Testis (tissue), 3 donors: ENCODE results near the gene TP53. TPM values are rescaled to one million over a fixed set of nuclear protein-coding genes. Genes with fewer than 3 reads are reported as not detected.

Experiments used
- DNase-seq: peaks from one replicate; pipeline ENCODE4 v3.0.0-alpha.2; 2019
- H3K27ac ChIP-seq, 2 donors: fragments of 200-600 bp; sonication (generic); one replicate each; pipeline ENCODE4 v1.5.1; 2019
- H3K27me3 ChIP-seq: fragments of 200-600 bp; sonication (generic); one replicate; pipeline ENCODE4 v1.5.1; 2019
- H3K36me3 ChIP-seq: fragments of 200-600 bp; sonication (generic); one replicate; pipeline ENCODE4 v1.5.1; 2017; ENCODE audit warnings: low read depth; ENCODE audit errors: missing control alignments
- H3K4me1 ChIP-seq: fragments of 200-600 bp; sonication (generic); one replicate; pipeline ENCODE4 v1.5.1; 2019
- H3K4me3 ChIP-seq, 2 donors: fragments of 200-600 bp; sonication (generic); one replicate each; pipeline ENCODE4 v1.5.1; 2017 to 2019
- H3K9me3 ChIP-seq: fragments of 200-600 bp; sonication (generic); one replicate; pipeline ENCODE4 v1.5.1; 2017
- POLR2A ChIP-seq: fragments of 450-650 bp; IDR thresholded peaks from one replicate; pipeline ENCODE4 v1.6.1; 2017; ENCODE audit warnings: antibody characterized with exemption, mild to moderate bottlenecking, moderate library complexity
- WGBS, 2 donors: methylation state at CpG; one replicate each; pipeline ENCODE4 v1.1.5; 2018; 5-methylcytosine and 5-hydroxymethylcytosine counted together
- intact Hi-C: fragments of 100-400 bp; cut with DNase I; formaldehyde crosslinking; loops from one replicate; pipeline ENCODE4 v1.15.1; 2023; ENCODE audit warnings: low total_unique reads
- polyA plus RNA-seq: library from polyadenylated mRNA; stranded (reverse); fragments of 350-450 nt; fragmentation: Illumina TruSeq; extraction: RNeasy Lipid Tissue Mini Kit (QIAGEN cat#74804); gene quantifications from one replicate; pipeline ENCODE4 v1.2.3, GENCODE V29; 2014; ENCODE audit warnings: low read depth, low replicate concordance; ENCODE audit not compliant: insufficient read depth
- total RNA-seq, 2 donors: library from RNA; depleted of rRNA; stranded (reverse); fragments of >200 nt; gene quantifications; one replicate each; pipeline ENCODE4 v1.2.3, GENCODE V29; 2016
- TF ChIP-seq, protein P1 (sequence below), 3 experiments: fragments of 450-650 bp in 2 of 3; fragments of 200-600 bp in 1 of 3; sonication (generic) in 1 of 3; IDR thresholded peaks; one replicate each; pipeline ENCODE4 v1.5.1; 2016 to 2019; ENCODE audit warnings: antibody characterized with exemption in 3 of 3, mild to moderate bottlenecking in 2 of 3, moderate library complexity in 1 of 3

Gene TP53
- total and polyA plus RNA-seq, 3 donors from 2014 or later: 32.1 to 47.1 (median 45.0) TPM

DNA sequence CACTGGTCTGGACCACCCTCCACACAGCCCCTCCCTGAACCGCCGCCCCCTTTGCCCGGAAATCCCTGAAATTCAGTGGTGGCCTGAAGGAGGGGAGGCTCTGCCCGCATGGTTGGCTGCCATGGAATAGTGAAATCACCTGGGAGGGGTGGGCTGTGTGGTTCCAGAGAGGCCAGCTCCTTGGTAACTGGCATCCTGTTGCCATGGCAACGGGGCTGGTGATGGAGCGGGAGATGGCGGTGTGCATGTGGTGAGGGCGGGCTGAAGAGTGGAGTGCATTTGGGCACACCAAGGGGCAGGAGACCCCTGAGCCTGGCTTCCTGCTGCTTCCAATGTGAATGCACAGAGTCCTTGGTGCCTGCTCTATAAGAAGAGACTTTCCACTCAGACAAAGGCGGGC is 20.2 kb upstream of the TP53 start:
- H3K4me3 ChIP-seq: no peak overlapping the region
- H3K27me3 ChIP-seq: no peaks in the 10 kb centered on the region
- no peak overlapping the region for H3K27ac ChIP-seq
- intact Hi-C loops: no loop called here
- no peak for TF ChIP-seq POLR2A
- TF ChIP-seq, protein P1, sequence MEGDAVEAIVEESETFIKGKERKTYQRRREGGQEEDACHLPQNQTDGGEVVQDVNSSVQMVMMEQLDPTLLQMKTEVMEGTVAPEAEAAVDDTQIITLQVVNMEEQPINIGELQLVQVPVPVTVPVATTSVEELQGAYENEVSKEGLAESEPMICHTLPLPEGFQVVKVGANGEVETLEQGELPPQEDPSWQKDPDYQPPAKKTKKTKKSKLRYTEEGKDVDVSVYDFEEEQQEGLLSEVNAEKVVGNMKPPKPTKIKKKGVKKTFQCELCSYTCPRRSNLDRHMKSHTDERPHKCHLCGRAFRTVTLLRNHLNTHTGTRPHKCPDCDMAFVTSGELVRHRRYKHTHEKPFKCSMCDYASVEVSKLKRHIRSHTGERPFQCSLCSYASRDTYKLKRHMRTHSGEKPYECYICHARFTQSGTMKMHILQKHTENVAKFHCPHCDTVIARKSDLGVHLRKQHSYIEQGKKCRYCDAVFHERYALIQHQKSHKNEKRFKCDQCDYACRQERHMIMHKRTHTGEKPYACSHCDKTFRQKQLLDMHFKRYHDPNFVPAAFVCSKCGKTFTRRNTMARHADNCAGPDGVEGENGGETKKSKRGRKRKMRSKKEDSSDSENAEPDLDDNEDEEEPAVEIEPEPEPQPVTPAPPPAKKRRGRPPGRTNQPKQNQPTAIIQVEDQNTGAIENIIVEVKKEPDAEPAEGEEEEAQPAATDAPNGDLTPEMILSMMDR (IDR thresholded peaks at IDR 0.05): no peak
- no peaks in the 10 kb centered on the region for H3K36me3 ChIP-seq
- WGBS, 2 donors: 85% methylated on average over 7 to 9 of the region's 9 CpGs
- DNase-seq: no peak
- no peaks in the 10 kb centered on the region for H3K9me3 ChIP-seq
- H3K4me1 ChIP-seq: peaks cover 14% of the 10 kb centered on the region

DNA sequence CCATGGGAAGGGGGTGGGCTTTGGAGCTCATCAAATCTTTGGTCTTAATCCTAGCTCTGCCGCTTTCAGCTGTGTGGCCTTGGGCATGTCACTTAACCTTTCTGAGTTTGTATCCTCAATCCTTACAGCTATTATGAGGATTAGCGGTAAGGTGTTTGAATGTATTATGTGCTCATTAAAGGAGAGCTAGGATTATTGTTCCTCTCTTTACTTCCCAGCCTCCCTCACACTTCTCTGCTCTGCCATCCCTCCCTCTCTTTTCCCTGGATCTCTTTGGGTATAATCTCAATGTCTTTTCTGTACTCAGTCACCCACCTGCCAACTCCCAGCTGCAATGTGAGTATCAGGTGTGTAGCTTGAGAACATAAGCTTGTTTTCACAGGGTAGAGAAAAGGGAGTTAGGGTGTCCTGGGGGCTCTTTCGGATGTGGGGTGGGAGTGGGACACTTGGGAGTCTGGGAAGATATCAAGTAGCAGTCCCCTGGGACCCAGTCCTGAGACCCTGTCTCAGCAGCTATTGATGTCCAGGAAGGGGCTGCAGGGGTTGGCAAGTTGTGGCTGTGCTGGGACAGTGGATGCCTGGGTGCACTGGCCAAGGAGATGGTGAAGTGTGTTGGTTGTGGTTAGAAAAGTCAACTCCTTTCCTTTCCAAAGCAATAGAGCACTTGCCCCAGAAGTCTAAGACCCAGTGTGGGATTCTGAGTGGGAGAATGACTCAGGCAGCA is 19.5 kb upstream of the TP53 start:
- H3K4me1 ChIP-seq: peaks cover 14% of the 10 kb centered on the region
- H3K36me3 ChIP-seq: no peaks in the 10 kb centered on the region
- TF ChIP-seq, protein P1 (IDR thresholded peaks at IDR 0.05): no peak
- TF ChIP-seq POLR2A: no peak
- H3K27ac ChIP-seq: no peak overlapping the region
- intact Hi-C loops: no loop called here
- no peaks in the 10 kb centered on the region for H3K9me3 ChIP-seq
- 91 to 94% methylated on average over 3 of the region's 3 CpGs for WGBS, 2 donors
- DNase-seq: no peak
- no peak overlapping the region for H3K4me3 ChIP-seq
- no peaks in the 10 kb centered on the region for H3K27me3 ChIP-seq

DNA sequence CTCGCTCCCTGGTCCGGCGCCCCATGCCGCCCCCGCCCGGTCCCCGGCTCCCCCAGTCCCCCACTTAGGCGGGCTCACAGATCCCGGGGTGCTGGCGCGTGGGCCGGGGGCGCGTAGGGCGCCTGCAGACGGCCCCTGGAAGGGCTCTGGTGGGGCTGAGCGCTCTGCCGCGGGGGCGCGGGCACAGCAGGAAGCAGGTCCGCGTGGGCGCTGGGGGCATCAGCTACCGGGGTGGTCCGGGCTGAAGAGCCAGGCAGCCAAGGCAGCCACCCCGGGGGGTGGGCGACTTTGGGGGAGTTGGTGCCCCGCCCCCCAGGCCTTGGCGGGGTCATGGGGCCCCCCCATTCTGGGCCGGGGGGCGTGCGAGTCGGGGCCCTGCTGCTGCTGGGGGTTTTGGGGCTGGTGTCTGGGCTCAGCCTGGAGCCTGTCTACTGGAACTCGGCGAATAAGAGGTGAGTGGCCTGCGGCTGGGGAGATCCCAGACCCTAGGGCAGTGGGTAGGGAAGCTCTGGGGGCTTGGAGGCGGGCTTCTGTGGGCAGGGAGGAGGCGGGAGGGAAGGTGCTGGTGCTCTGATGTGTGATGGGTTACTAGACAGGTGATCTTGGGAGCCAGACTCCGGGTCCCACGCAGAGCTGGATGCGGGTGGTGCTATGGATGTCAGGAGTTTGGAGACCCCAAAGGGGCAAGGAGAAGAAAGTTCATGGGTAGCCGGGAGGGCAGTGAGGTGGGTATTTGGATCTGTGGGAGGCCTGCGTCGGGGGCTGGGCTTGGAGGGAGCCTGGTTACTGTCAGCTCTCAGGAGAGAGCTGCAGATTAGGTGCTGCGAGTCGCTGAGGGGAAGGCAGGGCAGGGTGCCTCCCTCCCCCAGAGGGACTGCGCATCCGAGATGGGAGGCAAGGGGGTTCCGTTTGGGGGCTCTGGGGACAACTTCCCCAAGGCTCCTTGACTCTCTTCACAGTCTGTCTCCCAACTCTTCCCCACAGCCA is 18.3 kb upstream of the TP53 start:
- Histone ChIP-seq H3K4me1 (peaks cover 14% of the 10 kb centered on the region), H3K27me3 (no peaks in the 10 kb centered on the region), H3K9me3 (no peaks in the 10 kb centered on the region), H3K4me3 (peak overlapping the region; percentile 29 to 52), H3K36me3 (no peaks in the 10 kb centered on the region), H3K27ac (no peak overlapping the region)
- TF ChIP-seq, protein P1 (IDR thresholded peaks at IDR 0.05): no peak
- no peak for TF ChIP-seq POLR2A
- intact Hi-C loops: no loop called here
- no peak for DNase-seq
- WGBS, 2 donors: 6 to 10% methylated on average over 19 to 25 of the region's 50 CpGs

DNA sequence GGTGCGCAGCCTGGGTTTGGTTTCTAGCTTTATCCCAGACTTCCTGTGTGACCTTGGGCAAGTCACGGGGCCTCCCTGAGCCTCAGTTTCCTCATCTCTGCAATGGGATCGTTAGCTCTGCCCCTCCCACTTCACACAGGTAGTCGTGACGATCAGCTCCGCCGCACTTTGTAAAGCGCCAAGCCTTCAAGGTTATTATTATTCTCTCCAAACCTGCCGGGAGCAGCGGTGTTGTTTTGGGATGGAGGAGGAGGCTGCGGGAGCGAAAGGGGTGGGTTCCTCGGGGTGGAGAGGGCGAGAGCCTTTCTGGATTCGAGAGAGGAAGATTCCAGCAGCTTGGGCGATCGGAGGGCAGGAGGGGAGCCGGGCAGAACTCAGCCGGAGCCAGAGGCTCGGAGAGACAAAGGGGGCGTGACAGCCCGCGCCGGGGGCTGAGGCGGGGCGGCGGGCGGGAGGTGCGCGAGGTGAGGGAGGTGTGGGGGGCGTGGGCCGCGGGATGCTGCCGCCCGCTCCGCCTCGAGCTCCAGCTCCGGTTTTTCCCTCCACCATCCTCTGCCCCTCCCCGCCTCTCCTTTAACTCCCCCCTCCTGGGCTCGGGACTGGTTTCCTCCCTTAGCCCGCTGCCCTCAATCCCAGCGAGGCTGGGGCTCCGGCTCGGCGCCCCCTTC is 17.4 kb upstream of the TP53 start, which contains the start of gene EFNB3:
Gene EFNB3 (plus strand): TSS at position 602 of the 668 bp plus-strand sequence. CDS start 397 bp downstream, outside the sequence.
- 1 to 2% methylated on average over 26 to 45 of the region's 45 CpGs for WGBS, 2 donors
- no peak for DNase-seq
- intact Hi-C loops: no loop called here

More for the DNA sequence above, 17.4 kb upstream of the TP53 start, which contains the start of gene EFNB3:
- peak within 1 kb of the TSS; percentile 29 to 52 for H3K4me3 ChIP-seq
- TF ChIP-seq, protein P1 (IDR thresholded peaks at IDR 0.05): no peak
- TF ChIP-seq POLR2A: no peak
- H3K27ac ChIP-seq: no peak within 1 kb of the TSS
- no peaks in the 10 kb centered on the region for H3K9me3 ChIP-seq
- peaks cover 16% of the 10 kb centered on the region for H3K4me1 ChIP-seq
- no peaks in the 10 kb centered on the region for H3K36me3 ChIP-seq
- H3K27me3 ChIP-seq: no peaks in the 10 kb centered on the region
